ENCODE results near the gene LRRC43. TPM values are rescaled to one million over a fixed set of nuclear protein-coding genes. Genes with fewer than 3 reads are reported as not detected.

LRRC43 gene
- total and polyA plus RNA-seq, 10 of the 15 experiments (the other 5 are each of a cell fraction or from before 2014, with no cell fraction given), result 0.23 TPM; not detected in 9

DNA sequence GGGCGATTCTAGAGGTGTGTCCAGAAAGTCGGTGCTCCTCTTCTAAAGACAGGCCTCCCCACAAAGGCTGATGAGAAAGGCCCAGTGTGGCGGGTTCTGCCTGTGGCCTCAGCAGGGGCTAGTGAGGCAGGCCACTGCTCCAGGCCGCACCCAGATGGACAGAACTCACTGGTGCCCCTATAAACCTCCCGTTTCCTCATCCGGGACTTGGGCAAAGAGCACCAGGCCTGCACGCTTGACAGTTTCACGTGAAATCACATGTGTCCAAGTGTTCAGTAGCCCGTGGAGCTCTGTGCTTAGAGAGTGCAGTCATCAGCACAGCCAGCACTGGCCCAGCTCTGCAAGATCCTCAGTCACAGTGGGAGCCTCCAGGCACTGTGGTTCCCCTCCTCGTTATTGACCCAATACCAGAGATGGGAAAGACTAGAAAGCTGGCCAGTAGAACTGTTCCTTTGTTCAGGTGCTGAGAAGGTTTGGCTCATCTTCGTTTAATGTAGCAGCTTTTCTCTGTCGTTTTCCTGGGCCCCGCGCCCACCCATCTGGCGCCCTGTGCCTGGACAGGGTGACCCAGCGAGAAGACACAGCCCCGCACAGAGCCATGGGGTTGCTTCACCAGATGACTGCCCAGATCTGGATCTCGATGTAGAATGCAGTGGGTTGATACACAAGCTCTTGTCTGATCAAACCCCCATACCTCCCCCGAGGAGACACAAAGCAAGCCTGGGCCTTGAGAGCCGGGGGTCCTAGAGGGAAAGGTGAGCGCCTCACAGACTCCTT is 35.2 kb upstream of the LRRC43 start (continued):
- TF ChIP-seq, protein P1, sequence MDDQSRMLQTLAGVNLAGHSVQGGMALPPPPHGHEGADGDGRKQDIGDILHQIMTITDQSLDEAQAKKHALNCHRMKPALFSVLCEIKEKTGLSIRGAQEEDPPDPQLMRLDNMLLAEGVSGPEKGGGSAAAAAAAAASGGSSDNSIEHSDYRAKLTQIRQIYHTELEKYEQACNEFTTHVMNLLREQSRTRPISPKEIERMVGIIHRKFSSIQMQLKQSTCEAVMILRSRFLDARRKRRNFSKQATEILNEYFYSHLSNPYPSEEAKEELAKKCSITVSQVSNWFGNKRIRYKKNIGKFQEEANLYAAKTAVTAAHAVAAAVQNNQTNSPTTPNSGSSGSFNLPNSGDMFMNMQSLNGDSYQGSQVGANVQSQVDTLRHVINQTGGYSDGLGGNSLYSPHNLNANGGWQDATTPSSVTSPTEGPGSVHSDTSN (IDR thresholded peaks at IDR 0.05; ENCODE audit: insufficient replicate concordance, low read depth, low read length), result no peak
- TF ChIP-seq CHD1 (IDR thresholded peaks at IDR 0.05; ENCODE audit: low read depth, low read length) (no peak), BRCA1 (IDR thresholded peaks at IDR 0.05; ENCODE audit: low read depth, low read length) (no peak), RB1 (IDR thresholded peaks at IDR 0.05; ENCODE audit: borderline replicate concordance) (no peak), RBBP5 (conservative IDR thresholded peaks at IDR 0.05) (no peak), RAD21 (IDR thresholded peaks at IDR 0.05; ENCODE audit: insufficient read depth, low read depth, low read length) (no peak)
- TF ChIP-seq, protein P2, sequence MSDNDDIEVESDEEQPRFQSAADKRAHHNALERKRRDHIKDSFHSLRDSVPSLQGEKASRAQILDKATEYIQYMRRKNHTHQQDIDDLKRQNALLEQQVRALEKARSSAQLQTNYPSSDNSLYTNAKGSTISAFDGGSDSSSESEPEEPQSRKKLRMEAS (IDR thresholded peaks at IDR 0.05; ENCODE audit: low read depth, low read length), result no peak

DNA sequence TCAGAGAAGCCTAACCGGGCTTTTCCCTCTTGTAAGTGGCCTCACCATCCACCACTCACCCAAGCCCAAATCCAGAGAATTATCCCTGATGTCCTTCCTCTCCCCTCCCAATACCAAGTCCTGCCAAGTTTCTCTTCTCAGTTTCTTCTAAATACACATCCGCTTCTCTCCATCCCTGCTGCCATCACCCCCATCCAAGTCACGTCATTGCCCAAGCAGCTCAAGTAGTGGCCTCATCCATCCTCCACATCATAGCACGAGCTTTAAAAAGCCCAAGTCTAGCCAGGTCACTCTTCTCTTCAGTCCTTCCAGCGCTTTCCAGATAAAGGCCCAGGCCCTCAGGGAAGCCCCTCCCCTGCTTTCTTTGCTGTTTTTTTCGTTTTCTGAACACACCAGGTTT is 34.3 kb upstream of the LRRC43 start:
- in situ Hi-C loops (cut with MboI) (no loop called here), intact Hi-C loops (cut with micrococcal nuclease; ENCODE audit: unreplicated experiment) (no loop called here)
- BruUV-seq (replicated peaks), result no TSS peak
- RAD21 ChIA-PET (ENCODE audit: unreplicated experiment), result interaction anchor here (0.6 kb wide), 1 partner anchor 8 kb away, joined by 3 read pairs; no protein-coding TSS in a partner anchor
- Histone ChIP-seq H3K4me2 (ENCODE audit: control insufficient read depth, insufficient read depth) (no peak overlapping the region), H2AFZ (ENCODE audit: control insufficient read depth, low read depth, low read length) (no peak overlapping the region), H3K27ac (ENCODE audit: control insufficient read depth, insufficient read depth) (no peak overlapping the region), H3K79me2 (ENCODE audit: control insufficient read depth, insufficient read depth, low read length) (no peaks in the 10 kb centered on the region), H4K20me1 (ENCODE audit: control insufficient read depth, insufficient read depth) (no peaks in the 10 kb centered on the region), H3K36me3 (ENCODE audit: control insufficient read depth in 2 of 2, insufficient read depth in 2 of 2, low read length in 1 of 2) (no peaks in the 10 kb centered on the region), H3K4me3 (no peak overlapping the region), H3K9ac (ENCODE audit: control insufficient read depth, insufficient read depth, low read length) (no peak overlapping the region), H3K4me1 (ENCODE audit: control insufficient read depth, insufficient read depth, low read length) (no peaks in the 10 kb centered on the region), H3K27me3 (replicated peaks in 1 of 2; ENCODE audit: control insufficient read depth in 2 of 2, insufficient read depth in 2 of 2, low read length in 1 of 2) (no peaks in the 10 kb centered on the region; a peak in 1 of 4 replicates), H3K9me3 (replicated peaks; ENCODE audit: control insufficient read depth, insufficient read depth, low read length) (no peaks in the 10 kb centered on the region)
- ATAC-seq (no peak), DNase-seq (ENCODE audit: low read depth, low spot score) (no peak), FAIRE-seq (no peak)
- SMC1A ChIA-PET (ENCODE audit: uncharacterized antibody, unreplicated experiment), result no interaction called here
- POLR2A ChIA-PET, result no interaction called here
- WGBS (ENCODE audit: insufficient coverage, insufficient replicate concordance, low lambda C conversion rate, missing lambda C conversion rate), result 64% methylated on average over 6 of the region's 6 CpGs
- CTCF ChIA-PET, result no interaction called here
- TF ChIP-seq RCOR1 (conservative IDR thresholded peaks at IDR 0.05; ENCODE audit: low read depth, low read length) (no peak), ATF7 (IDR thresholded peaks at IDR 0.05; ENCODE audit: low read depth) (no peak), RUNX3 (IDR thresholded peaks at IDR 0.05; ENCODE audit: low read length) (no peak), CHD1 (IDR thresholded peaks at IDR 0.05; ENCODE audit: low read depth, low read length) (no peak), JUND (IDR thresholded peaks at IDR 0.05; ENCODE audit: low read depth, low read length) (no peak), MTA3 (IDR thresholded peaks at IDR 0.05; ENCODE audit: borderline replicate concordance, low read length) (no peak), ZNF622 (IDR thresholded peaks at IDR 0.05) (no peak), BHLHE40 (IDR thresholded peaks at IDR 0.05; ENCODE audit: borderline replicate concordance in 1 of 2, low read depth in 2 of 2, low read length in 1 of 2) (no peak), NR2F1 (conservative IDR thresholded peaks at IDR 0.05) (no peak), NFXL1 (IDR thresholded peaks at IDR 0.05; ENCODE audit: borderline replicate concordance) (no peak), RFX5 (IDR thresholded peaks at IDR 0.05; ENCODE audit: low read depth, low read length) (no peak), SMAD5 (IDR thresholded peaks at IDR 0.05; ENCODE audit: low read depth) (no peak), TAF1 (IDR thresholded peaks at IDR 0.05; ENCODE audit: borderline replicate concordance, low read depth, low read length) (no peak), WRNIP1 (IDR thresholded peaks at IDR 0.05; ENCODE audit: borderline replicate concordance, low read depth, low read length) (no peak)

Measured in GM12878 (cell line).